ENCODE results near the gene GASK1A.
"Not testable (repeated sequence)": the region's sequence is repeated elsewhere in the genome, so short reads cannot be mapped to it uniquely, and the experiment has no call there.

GASK1A gene

GRCh38 chr3:43031889-43032545 is 52.9 kb downstream of the GASK1A start:
- DNase-seq (ENCODE audit: low read depth) = no peak

- DNase-seq (ENCODE audit: low read depth) = no peak
These were observed 53.8 kb downstream of the GASK1A start for GRCh38 chr3:43032646-43033628.

- no peak for DNase-seq (ENCODE audit: low read depth)
These were observed 55.1 kb downstream of the GASK1A start for GRCh38 chr3:43034200-43034599.

- no peak for DNase-seq (ENCODE audit: low read depth)
These were observed 55.8 kb downstream of the GASK1A start for GRCh38 chr3:43034911-43035310.

- no peak for DNase-seq (ENCODE audit: low read depth)
These were observed 56.8 kb downstream of the GASK1A start for GRCh38 chr3:43035801-43036365.

GRCh38 chr3:43036621-43037423 is 57.7 kb downstream of the GASK1A start:
- no peak for DNase-seq (ENCODE audit: low read depth)

GRCh38 chr3:43038010-43038409 is 58.9 kb downstream of the GASK1A start:
- no peak for DNase-seq (ENCODE audit: low read depth)

GRCh38 chr3:43041517-43041916 is 62.4 kb downstream of the GASK1A start:
- DNase-seq (ENCODE audit: low read depth) = no peak

GRCh38 chr3:43043071-43043766 is 64.1 kb downstream of the GASK1A start:
- DNase-seq (ENCODE audit: low read depth) = no peak

- no peak for DNase-seq (ENCODE audit: low read depth)
These were observed 64.7 kb downstream of the GASK1A start for GRCh38 chr3:43043793-43044192.

GRCh38 chr3:43045079-43045478 is 66.0 kb downstream of the GASK1A start:
- DNase-seq (ENCODE audit: low read depth) = not testable (repeated sequence)

GRCh38 chr3:43046583-43046982 is 67.5 kb downstream of the GASK1A start:
- no peak for DNase-seq (ENCODE audit: low read depth)

GRCh38 chr3:43048470-43048869 is 69.4 kb downstream of the GASK1A start:
- DNase-seq (ENCODE audit: low read depth) = no peak

GRCh38 chr3:43053291-43053690 is 74.2 kb downstream of the GASK1A start:
- no peak for DNase-seq (ENCODE audit: low read depth)

- DNase-seq (ENCODE audit: low read depth) = no peak
These were observed 75.6 kb downstream of the GASK1A start for GRCh38 chr3:43054754-43055153.

GRCh38 chr3:43055393-43055792 is 76.3 kb downstream of the GASK1A start:
- no peak for DNase-seq (ENCODE audit: low read depth)

- no peak for DNase-seq (ENCODE audit: low read depth)
These were observed 77.0 kb downstream of the GASK1A start for GRCh38 chr3:43055806-43056770.

- no peak for DNase-seq (ENCODE audit: low read depth)
These were observed 80.3 kb downstream of the GASK1A start for GRCh38 chr3:43059456-43059855.

GRCh38 chr3:43061101-43061895 is 82.2 kb downstream of the GASK1A start:
- DNase-seq (ENCODE audit: low read depth) = no peak
